T1000 (cell line): Measurements from ENCODE around the gene PJA2.
"Not testable (repeated sequence)": the region's sequence is repeated elsewhere in the genome, so short reads cannot be mapped to it uniquely, and the experiment has no call there.

Source experiments
- DNase-seq: peaks from one replicate; lab custom pipeline; 2025; ENCODE audit warnings: mixed read lengths; lab: John Stamatoyannopoulos, UW

The PJA2 gene

GRCh38 chr5:109409844-109410388 is at the start of gene PJA2:
TSS of gene PJA2 (minus strand) at chr5:109409974. CDS start at chr5:109383433, 26,541 bp downstream.
- DNase-seq, result peak; percentile 100

GRCh38 chr5:109455598-109456096 is 45.9 kb upstream of the PJA2 start:
- DNase-seq, result peak; percentile 73

GRCh38 chr5:109454731-109455505 is 45.1 kb upstream of the PJA2 start:
- DNase-seq, result no peak

GRCh38 chr5:109453251-109453650 is 43.5 kb upstream of the PJA2 start:
- DNase-seq, result no peak

GRCh38 chr5:109452661-109453060 is 42.9 kb upstream of the PJA2 start:
- DNase-seq, result no peak

- no peak for DNase-seq
Observed at GRCh38 chr5:109451146-109451545, 41.4 kb upstream of the PJA2 start.

GRCh38 chr5:109450129-109450877 is 40.5 kb upstream of the PJA2 start:
- no peak for DNase-seq

GRCh38 chr5:109448838-109449237 is 39.1 kb upstream of the PJA2 start:
- no peak for DNase-seq

GRCh38 chr5:109439590-109439989 is 29.8 kb upstream of the PJA2 start:
- no peak for DNase-seq

GRCh38 chr5:109426075-109426474 is 16.3 kb upstream of the PJA2 start:
- no peak for DNase-seq

GRCh38 chr5:109425521-109425920 is 15.7 kb upstream of the PJA2 start:
- not testable (repeated sequence) for DNase-seq

GRCh38 chr5:109421956-109422355 is 12.2 kb upstream of the PJA2 start:
- DNase-seq, result no peak

- DNase-seq, result no peak
Observed at GRCh38 chr5:109418712-109419352, 9.1 kb upstream of the PJA2 start.

GRCh38 chr5:109416882-109417281 is 7.1 kb upstream of the PJA2 start:
- no peak for DNase-seq

- not testable (repeated sequence) for DNase-seq
Observed at GRCh38 chr5:109413921-109414461, 4.2 kb upstream of the PJA2 start.

- DNase-seq, result no peak
Observed at GRCh38 chr5:109413458-109413857, 3.7 kb upstream of the PJA2 start.

GRCh38 chr5:109412981-109413402 is 3.2 kb upstream of the PJA2 start:
- DNase-seq, result no peak

- DNase-seq, result peak; percentile 10
Observed at GRCh38 chr5:109411627-109412026, 1.9 kb upstream of the PJA2 start.

GRCh38 chr5:109411149-109411514 is 1.4 kb upstream of the PJA2 start:
- no peak for DNase-seq

- DNase-seq, result peak; percentile 66
Observed at GRCh38 chr5:109410389-109411148, 795 bp upstream of the PJA2 start.
